Endothelial cell of umbilical vein (primary cell): ENCODE measurements around the gene SAMD10. TPM values are rescaled to one million over a fixed set of nuclear protein-coding genes. Genes with fewer than 3 reads are reported as not detected.

Experiments used
- BruUV-seq: library from RNA; stranded (reverse); fragments of 400-500 nt; replicated peaks from 2 replicates; lab custom pipeline; 2021; lab: Mats Ljungman, UMichigan
- CTCF ChIA-PET: fragments of 300-600, 350-600 bp; sonication (Branson Sonifier 250); formaldehyde crosslinking; loops from one replicate; lab custom pipeline; 2021; ENCODE audit warnings: antibody characterized with exemption, inconsistent platforms; lab: Charles Lee
- POLR2A ChIA-PET: fragments of 300-600, 350-600 bp; sonication (Branson Sonifier 250); formaldehyde crosslinking; loops from one replicate; lab custom pipeline; 2021; ENCODE audit warnings: antibody characterized with exemption, inconsistent platforms; lab: Charles Lee
- DNase-seq: peaks from one replicate; pipeline ENCODE4 v3.0.0-alpha.2; 2011; ENCODE audit warnings: low read depth, low spot score
- FAIRE-seq: peaks from 2 replicates; lab custom pipeline; 2011; peaks lifted over from hg19 to GRCh38; lab: Jason Lieb, UNC
- H2AFZ ChIP-seq: 2 replicates; pipeline ENCODE4 v1.6.0; 2012; ENCODE audit warnings: low read depth, low read length, control low read depth, inconsistent platforms
- H3K27ac ChIP-seq: 2 replicates; pipeline ENCODE4 v1.5.1; 2011; ENCODE audit warnings: low read depth, mild to moderate bottlenecking, control low read depth, low read length, moderate library complexity; ENCODE audit not compliant: insufficient read depth
- H3K27me3 ChIP-seq, 2 experiments: 2 replicates each; pipeline versions ENCODE4 v1.6.0 to v1.6.1; 2011; ENCODE audit warnings: low read length in 2 of 2, mixed read lengths in 1 of 2; ENCODE audit not compliant: control insufficient read depth in 2 of 2, insufficient read depth in 2 of 2
- H3K36me3 ChIP-seq, 2 experiments: 2 replicates in 1 of 2; 3 replicates in 1 of 2; pipeline ENCODE4 v1.5.1; 2011; ENCODE audit warnings: low read length in 2 of 2, mild to moderate bottlenecking in 1 of 2, moderate library complexity in 1 of 2; ENCODE audit not compliant: control insufficient read depth in 2 of 2, insufficient read depth in 2 of 2; ENCODE audit errors: extremely low read depth in 1 of 2
- H3K4me1 ChIP-seq: 3 replicates; pipeline ENCODE4 v1.5.1; 2011; ENCODE audit warnings: mild to moderate bottlenecking, low read length; ENCODE audit not compliant: control insufficient read depth, insufficient read depth; ENCODE audit errors: extremely low read depth
- H3K4me2 ChIP-seq: 2 replicates; pipeline ENCODE4 v1.6.1; 2011; ENCODE audit warnings: low read length, control low read depth, mixed read lengths; ENCODE audit not compliant: insufficient read depth
- H3K4me3 ChIP-seq, 3 experiments: fragments of 200-600 bp in 1 of 3; sonication (generic), shearing (Covaris generic) in 1 of 3; replicated peaks in 1 of 3; 2 replicates each; pipeline ENCODE4 v1.5.1; 2011 to 2016; ENCODE audit warnings: control low read depth in 3 of 3, low read length in 3 of 3, mild to moderate bottlenecking in 2 of 3, inconsistent platforms in 1 of 3, low read depth in 1 of 3, moderate library complexity in 1 of 3; ENCODE audit not compliant: insufficient read depth in 1 of 3
- H3K79me2 ChIP-seq: 2 replicates; pipeline ENCODE4 v1.6.0; 2012; ENCODE audit warnings: low read length, inconsistent platforms; ENCODE audit not compliant: control insufficient read depth, insufficient read depth
- H3K9ac ChIP-seq: replicated peaks from 2 replicates; pipeline ENCODE3; 2011; ENCODE audit warnings: low read length, control low read depth; ENCODE audit not compliant: insufficient read depth; ENCODE audit errors: extremely low read depth
- H3K9me1 ChIP-seq: replicated peaks from 3 replicates; pipeline ENCODE4 v1.6.0; 2011; ENCODE audit warnings: mild to moderate bottlenecking, low read length; ENCODE audit not compliant: control insufficient read depth, insufficient read depth; ENCODE audit errors: extremely low read depth
- H3K9me3 ChIP-seq: replicated peaks from 2 replicates; pipeline ENCODE4 v1.5.1; 2012; ENCODE audit warnings: low read length, inconsistent platforms; ENCODE audit not compliant: control insufficient read depth, insufficient read depth
- H4K20me1 ChIP-seq: replicated peaks from 2 replicates; pipeline ENCODE3; 2011; ENCODE audit warnings: mild to moderate bottlenecking, low read length; ENCODE audit not compliant: control insufficient read depth, insufficient read depth; ENCODE audit errors: extremely low read depth
- EZH2 ChIP-seq: IDR thresholded peaks from 2 replicates; pipeline ENCODE4 v1.6.1; 2012; ENCODE audit warnings: borderline replicate concordance, low read depth, mild to moderate bottlenecking, moderate library complexity, low read length, inconsistent platforms; ENCODE audit not compliant: severe bottlenecking
- FOS ChIP-seq: IDR thresholded peaks from 2 replicates; pipeline ENCODE4 v1.6.1; 2011; ENCODE audit warnings: mild to moderate bottlenecking, low read length, moderate library complexity, borderline replicate concordance; ENCODE audit not compliant: insufficient read depth
- GATA2 ChIP-seq: IDR thresholded peaks from 2 replicates; pipeline ENCODE4 v1.7.0; 2011; ENCODE audit warnings: low read depth, mild to moderate bottlenecking, moderate library complexity, mixed read lengths, low read length; ENCODE audit not compliant: insufficient read length, insufficient read depth
- JUN ChIP-seq: IDR thresholded peaks from 2 replicates; pipeline ENCODE4 v1.6.1; 2011; ENCODE audit warnings: borderline replicate concordance, low read depth; ENCODE audit not compliant: insufficient read length, insufficient read depth
- MYC ChIP-seq: IDR thresholded peaks from one replicate; pipeline ENCODE4 v1.6.1; 2011; ENCODE audit warnings: mild to moderate bottlenecking, low read depth, low read length
- POLR2A ChIP-seq: IDR thresholded peaks from 2 replicates; pipeline ENCODE4 v1.6.1; 2012; ENCODE audit warnings: low read depth, mild to moderate bottlenecking, control low read depth, low read length
- POLR2AphosphoS5 ChIP-seq: IDR thresholded peaks from 2 replicates; pipeline ENCODE4 v1.6.1; 2012; ENCODE audit warnings: low read depth, mild to moderate bottlenecking, control low read depth, low read length, moderate library complexity; ENCODE audit not compliant: insufficient read depth
- dilution Hi-C: fragments of 300-500 bp; cut with MboI; formaldehyde crosslinking; loops from one replicate; pipeline ENCODE4 v1.15.0; 2019; ENCODE audit warnings: low sequenced_read_pairs; ENCODE audit not compliant: extremely low pct_ligation_motif_present
- intact Hi-C: fragments of 100-400 bp; cut with micrococcal nuclease; formaldehyde crosslinking; loops from one replicate; pipeline ENCODE4 v1.10.0; 2022
- polyA plus RNA-seq, 4 experiments: library from polyadenylated mRNA; depleted of rRNA in 3 of 4; stranded (reverse) in 3 of 4; unstranded in 1 of 4; fragments of >200 nt; gene quantifications; 2 replicates each; pipeline versions ENCODE4 v1.2.1 to v1.2.3, GENCODE V29; 2011 to 2012; ENCODE audit warnings: missing spikeins in 1 of 4
- total RNA-seq: library from RNA; stranded (reverse); gene quantifications from 2 replicates; pipeline ENCODE4 v1.2.3, GENCODE V29; 2021
- TF ChIP-seq, protein P1 (sequence below), 2 donors: IDR thresholded peaks; 1 replicate in 1 of 2; 2 replicates in 1 of 2; pipeline ENCODE4 v1.5.1; 2011; ENCODE audit warnings: low read length in 2 of 2, mild to moderate bottlenecking in 2 of 2, moderate library complexity in 2 of 2, control low read depth in 1 of 2, inconsistent platforms in 1 of 2, low read depth in 1 of 2; ENCODE audit not compliant: insufficient read depth in 1 of 2; ENCODE audit errors: extremely low read depth in 1 of 2
- TF ChIP-seq, protein P2 (sequence below): IDR thresholded peaks from 2 replicates; pipeline ENCODE4 v1.6.1; 2011; ENCODE audit not compliant: insufficient read depth, insufficient read length

SAMD10 gene
- total and polyA plus RNA-seq, 2 donors (not counting 3 experiments of a cell fraction or from before 2014, with no cell fraction given) = 4.7 to 5.3 TPM

DNA sequence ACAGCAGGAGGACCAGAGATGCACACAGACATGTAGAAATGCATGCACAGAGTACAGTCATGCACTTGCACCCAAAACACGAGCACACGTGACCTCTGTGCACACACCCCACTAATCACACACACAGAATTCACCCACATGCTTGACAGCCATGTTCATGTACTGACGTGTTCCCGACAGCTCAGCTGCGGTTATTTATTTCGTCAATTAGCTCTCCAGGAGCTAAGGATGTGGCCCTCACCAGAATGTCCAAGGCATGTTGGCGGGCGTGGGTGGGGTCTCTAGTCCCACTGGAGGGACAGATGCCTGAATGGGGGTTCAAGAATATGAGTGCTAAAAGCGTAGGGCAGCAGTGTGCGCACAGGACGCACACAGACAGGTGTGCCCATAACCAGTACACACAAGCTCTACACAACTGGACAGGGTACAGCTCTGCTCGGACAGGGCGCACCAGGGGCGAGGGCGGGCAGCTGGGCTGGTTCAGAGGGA lies 919 bp upstream of the SAMD10 start:
- no peak overlapping the region for H2AFZ ChIP-seq
- peaks cover 3 to 7% of the 10 kb centered on the region in 2 experiments for H3K36me3 ChIP-seq
- H3K9ac ChIP-seq = no peak overlapping the region
- no peak overlapping the region for H3K27ac ChIP-seq
- TF ChIP-seq POLR2A (no peak), JUN (no peak), EZH2 (no peak), GATA2 (no peak), FOS (no peak), MYC (no peak), POLR2AphosphoS5 (no peak)
- TF ChIP-seq, protein P1, sequence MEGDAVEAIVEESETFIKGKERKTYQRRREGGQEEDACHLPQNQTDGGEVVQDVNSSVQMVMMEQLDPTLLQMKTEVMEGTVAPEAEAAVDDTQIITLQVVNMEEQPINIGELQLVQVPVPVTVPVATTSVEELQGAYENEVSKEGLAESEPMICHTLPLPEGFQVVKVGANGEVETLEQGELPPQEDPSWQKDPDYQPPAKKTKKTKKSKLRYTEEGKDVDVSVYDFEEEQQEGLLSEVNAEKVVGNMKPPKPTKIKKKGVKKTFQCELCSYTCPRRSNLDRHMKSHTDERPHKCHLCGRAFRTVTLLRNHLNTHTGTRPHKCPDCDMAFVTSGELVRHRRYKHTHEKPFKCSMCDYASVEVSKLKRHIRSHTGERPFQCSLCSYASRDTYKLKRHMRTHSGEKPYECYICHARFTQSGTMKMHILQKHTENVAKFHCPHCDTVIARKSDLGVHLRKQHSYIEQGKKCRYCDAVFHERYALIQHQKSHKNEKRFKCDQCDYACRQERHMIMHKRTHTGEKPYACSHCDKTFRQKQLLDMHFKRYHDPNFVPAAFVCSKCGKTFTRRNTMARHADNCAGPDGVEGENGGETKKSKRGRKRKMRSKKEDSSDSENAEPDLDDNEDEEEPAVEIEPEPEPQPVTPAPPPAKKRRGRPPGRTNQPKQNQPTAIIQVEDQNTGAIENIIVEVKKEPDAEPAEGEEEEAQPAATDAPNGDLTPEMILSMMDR (IDR thresholded peaks at IDR 0.05; ENCODE audit: extremely low read depth in 1 of 2, insufficient read depth in 1 of 2, low read depth in 1 of 2, low read length in 2 of 2) = no peak
- TF ChIP-seq, protein P2, sequence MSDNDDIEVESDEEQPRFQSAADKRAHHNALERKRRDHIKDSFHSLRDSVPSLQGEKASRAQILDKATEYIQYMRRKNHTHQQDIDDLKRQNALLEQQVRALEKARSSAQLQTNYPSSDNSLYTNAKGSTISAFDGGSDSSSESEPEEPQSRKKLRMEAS = no peak
- ChIA-PET POLR2A (interaction anchor here (0.6 to 0.7 kb wide), 3 partner anchors 8 to 618 kb away, joined by 3 read pairs; no protein-coding TSS in a partner anchor), CTCF (interaction anchor here (0.6 to 4.2 kb wide), 31 partner anchors 8 to 484 kb away, joined by 3 to 34 read pairs (median 5); partner anchors contain the start of genes LKAAEAR1, OPRL1, PPDPF and PTK6)
- H3K27me3 ChIP-seq = no peaks in the 10 kb centered on the region
- no TSS peak for BruUV-seq
- peak overlapping the region; percentile 51 for H3K4me2 ChIP-seq
- dilution Hi-C loops (no loop called here), intact Hi-C loops (no loop called here)
- H3K4me1 ChIP-seq = peaks cover 20% of the 10 kb centered on the region
- no peaks in the 10 kb centered on the region for H4K20me1 ChIP-seq
- no peaks in the 10 kb centered on the region for H3K9me1 ChIP-seq
- FAIRE-seq (no peak), DNase-seq (no peak)
- H3K79me2 ChIP-seq = peaks cover 16% of the 10 kb centered on the region
- H3K9me3 ChIP-seq = no peaks in the 10 kb centered on the region
- H3K4me3 ChIP-seq = peak overlapping the region in 1 of 3 experiments; percentile 67
